GM18868 (cell line): ENCODE data around the gene DNAAF5.
"Not testable (repeated sequence)": the region's sequence is repeated elsewhere in the genome, so short reads cannot be mapped to it uniquely, and the experiment has no call there.

Experiments used
- ATAC-seq: cut with Tn5 transposase; IDR thresholded peaks from one replicate; pipeline ENCODE4 v1.9.1; 2021; ENCODE audit warnings: mild to moderate bottlenecking, moderate library complexity; ENCODE audit not compliant: unreplicated experiment

Gene DNAAF5

DNA sequence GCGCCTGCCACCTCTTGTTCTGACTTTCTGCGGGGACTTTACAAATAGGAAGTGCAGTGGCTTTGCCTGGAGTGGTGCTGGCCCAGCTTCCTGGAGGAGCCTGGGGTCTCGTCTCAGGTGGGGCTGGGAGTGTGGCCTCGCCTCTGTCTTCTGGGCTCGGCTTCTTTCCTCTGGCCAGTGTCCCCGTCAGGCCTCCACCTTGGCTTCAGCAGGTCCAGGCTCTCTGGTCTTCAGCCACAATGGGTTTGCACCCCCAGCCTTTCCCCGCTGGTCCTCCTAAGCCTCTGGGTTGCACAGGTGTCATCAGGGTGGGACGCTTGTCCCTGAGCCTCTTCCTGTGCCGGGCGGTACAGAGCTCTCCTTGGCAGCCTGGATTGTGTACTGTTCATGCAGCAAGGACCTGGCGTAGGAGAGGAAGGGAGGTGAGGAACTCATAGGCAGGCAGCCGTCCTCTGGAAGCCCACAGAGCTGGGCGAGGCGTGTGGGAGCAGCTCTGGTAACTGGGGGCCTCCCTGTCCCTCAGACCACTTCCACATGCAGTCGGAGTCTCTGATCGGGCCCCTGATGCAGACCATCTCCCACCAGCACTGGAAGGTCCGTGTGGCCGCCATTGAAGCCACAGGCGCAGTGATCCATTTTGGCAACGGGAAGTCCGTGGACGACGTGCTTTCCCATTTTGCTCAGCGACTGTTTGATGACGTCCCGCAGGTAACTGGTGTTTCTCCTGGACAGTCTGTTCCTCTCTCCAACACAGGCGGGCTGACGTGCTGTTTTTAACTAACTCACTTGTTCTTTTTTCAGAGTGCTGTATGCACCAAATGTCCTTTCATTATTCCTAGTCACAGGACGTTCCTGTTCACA lies 2.9 kb downstream of the DNAAF5 start:
- no peak for ATAC-seq

DNA sequence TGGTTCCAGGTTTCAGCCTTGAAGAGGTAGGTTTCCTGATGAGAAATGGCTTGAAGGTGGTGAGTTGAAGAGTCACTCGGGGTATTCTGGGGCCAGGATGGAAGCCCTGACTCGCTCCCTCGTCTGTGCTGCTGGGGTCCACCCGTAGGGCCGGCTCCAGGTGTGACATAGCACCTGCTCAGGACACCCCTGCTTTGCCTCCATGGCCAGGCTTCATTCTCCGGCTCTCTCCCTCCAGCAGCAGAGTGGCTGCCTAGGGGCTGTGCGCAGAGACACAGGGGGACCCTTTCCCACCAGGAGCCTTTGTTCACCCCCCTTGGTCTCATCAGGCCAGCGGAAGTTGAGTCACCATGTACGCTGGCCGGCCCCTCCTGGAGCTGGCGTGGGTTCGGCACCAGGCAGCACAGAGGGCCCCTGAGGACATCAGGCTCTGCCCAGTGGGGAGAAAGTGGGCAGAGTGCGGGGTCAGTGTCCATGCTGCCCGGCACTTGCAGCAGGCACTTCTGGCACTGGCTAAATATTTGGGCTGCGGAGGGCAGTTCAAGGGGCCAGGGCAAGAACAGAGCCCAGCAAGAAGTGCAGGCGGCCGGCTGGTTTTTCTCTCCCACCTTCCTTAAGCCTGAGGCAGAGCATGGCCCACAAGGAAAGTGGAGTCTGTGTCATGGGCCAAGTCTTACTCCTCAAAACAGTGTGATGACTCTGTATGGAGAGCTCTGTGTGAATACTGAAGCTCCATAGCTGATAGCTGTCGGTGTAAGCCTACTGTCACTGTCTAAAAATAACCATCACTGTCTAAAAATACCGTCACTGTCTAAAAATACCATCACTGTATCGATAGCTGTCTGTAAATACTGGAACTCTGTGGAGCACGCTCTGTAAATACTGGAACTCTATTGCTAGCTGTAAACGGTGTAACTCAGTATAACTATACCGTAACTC lies 4.3 kb downstream of the DNAAF5 start:
- ATAC-seq, result no peak

DNA sequence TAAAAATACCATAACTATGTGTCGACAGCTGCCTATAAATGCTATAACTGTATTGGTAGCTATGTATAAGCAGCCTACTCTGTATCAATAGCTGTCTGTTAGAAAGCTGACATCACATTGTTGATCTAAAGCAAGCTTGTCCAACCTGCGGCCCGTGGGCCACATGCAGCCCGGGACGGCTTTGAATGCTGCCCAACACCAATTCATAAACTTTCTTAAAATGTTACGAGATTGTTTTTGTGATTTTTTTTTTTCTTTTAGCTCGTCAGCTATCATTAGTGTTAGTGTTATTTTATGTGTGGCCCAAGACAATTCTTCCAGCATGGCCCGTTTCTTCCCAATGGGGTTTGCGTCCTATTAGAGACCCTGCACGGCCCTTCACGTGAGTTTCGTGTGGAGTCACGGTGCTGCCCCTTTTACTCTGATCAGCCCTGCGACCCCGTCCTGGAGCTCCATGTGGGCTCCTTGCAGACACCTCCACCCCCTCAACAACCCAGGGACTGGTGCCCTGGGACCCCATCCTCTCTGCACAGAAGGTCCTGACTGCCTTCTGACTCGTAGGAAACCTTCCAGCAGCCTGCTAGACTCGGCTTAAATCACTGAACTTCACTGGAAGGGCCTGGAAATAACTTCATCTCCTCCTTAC lies 5.1 kb downstream of the DNAAF5 start:
- ATAC-seq, result no peak

- ATAC-seq, result no peak
Observed at GRCh38 chr7:732094-732541, 5.6 kb downstream of the DNAAF5 start.

GRCh38 chr7:732556-732955 lies 6.1 kb downstream of the DNAAF5 start:
- ATAC-seq, result no peak

- ATAC-seq, result no peak
Observed at GRCh38 chr7:734214-734613, 7.7 kb downstream of the DNAAF5 start.

GRCh38 chr7:734808-735207 lies 8.3 kb downstream of the DNAAF5 start:
- no peak for ATAC-seq

- no peak for ATAC-seq
Observed at GRCh38 chr7:738241-738640, 11.7 kb downstream of the DNAAF5 start.

DNA sequence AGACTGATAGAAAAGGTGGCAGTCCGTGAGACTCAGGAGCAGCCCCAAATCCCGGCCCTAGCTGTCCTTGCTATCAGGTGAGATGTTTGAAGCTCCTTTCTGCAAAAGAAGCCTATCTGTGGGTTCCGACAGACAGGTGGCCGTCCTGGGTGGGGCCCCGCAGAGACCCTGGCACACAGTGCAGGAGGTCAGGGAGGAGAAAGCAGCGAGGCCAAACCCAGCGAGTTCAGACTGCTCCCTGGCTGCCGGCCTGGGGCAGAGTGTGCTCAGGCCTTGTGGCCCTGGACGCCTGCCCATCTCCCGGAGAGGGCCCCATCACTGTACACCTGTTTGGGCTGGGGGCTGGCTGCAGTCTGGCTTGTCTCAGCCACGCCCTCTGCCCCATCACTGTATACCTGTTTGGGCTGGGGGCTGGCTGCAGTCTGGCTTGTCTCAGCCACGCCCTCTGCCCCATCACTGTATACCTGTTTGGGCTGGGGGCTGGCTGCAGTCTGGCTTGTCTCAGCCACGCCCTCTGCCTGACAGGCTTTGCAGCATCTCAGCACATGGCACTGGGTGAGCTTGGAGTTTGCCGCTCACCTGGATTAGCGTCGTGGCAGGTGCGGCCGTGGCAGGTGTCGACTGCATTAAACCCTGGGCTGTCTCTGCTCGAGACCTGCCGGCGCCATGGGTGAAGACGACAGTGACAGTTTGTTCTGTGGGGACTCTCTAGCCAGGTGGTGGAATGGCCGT lies 12.4 kb downstream of the DNAAF5 start:
- no peak for ATAC-seq

GRCh38 chr7:739455-739982 lies 13.0 kb downstream of the DNAAF5 start:
- ATAC-seq, result no peak

DNA sequence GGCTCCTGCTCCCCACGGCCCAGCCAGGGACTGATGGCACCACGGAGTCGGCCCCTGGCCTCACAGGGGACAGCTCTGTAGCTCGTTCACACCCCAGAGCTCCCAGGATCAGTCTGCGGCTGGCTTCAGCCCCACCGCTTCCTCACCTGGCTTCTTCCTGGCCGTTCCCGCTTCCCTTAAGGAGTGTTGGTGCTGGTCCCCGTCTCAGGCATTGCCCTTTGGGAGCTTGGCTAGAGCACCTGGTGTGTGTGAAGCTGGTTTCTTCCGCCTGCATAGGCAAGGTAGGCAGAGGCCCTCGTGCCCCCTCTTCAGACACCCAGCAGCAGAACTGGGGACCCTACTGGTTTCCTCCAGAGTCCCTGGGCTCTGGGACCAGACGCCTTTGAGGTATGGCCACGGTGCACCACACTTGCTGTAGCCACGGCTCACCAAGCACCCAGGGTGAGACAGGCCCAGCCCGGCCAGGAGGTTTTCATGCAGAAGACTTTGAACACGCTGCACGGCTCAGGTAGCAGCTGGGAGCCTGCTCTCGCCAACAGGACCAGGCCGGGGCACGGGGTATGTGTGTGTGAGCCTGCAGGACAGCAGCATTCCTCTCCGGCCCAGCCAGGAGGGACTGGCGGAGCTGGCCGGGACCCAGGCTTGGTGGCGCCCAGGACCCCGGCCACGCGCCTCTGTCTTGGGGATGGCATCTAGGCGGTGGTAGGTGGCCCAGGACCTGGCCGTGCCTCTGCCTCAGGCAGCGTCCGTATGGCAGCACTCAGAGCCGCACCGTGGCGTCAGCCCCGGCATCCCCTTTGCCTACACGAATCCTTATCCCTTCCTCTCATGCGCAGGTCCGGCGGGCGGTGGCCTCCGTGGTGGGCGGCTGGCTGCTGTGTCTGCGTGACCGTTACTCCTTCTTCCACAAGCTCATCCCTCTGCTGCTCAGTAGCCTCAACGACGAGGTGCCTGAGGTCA lies 13.8 kb downstream of the DNAAF5 start:
- no peak for ATAC-seq

GRCh38 chr7:741191-741671 lies 14.7 kb downstream of the DNAAF5 start:
- no peak for ATAC-seq

DNA sequence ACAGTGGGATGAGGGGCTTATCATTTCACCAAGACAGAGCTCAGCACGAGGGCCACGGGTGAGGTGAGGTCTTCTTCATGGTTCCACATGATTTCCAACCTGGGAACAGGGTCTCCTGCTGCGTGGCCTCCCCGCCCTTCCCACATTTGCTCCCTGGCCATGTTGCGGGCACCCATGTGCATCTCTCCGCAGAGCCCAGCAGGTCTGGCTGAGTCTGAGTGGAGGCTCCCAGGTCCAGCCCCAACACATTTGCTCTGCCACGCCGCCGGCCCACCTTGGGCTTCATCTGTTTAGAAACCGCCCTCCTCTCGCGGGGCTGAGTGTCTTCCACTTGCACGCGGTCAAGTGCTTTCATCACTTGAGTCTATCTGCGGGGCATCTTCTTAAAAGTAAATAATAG lies 15.4 kb downstream of the DNAAF5 start:
- ATAC-seq, result no peak

DNA sequence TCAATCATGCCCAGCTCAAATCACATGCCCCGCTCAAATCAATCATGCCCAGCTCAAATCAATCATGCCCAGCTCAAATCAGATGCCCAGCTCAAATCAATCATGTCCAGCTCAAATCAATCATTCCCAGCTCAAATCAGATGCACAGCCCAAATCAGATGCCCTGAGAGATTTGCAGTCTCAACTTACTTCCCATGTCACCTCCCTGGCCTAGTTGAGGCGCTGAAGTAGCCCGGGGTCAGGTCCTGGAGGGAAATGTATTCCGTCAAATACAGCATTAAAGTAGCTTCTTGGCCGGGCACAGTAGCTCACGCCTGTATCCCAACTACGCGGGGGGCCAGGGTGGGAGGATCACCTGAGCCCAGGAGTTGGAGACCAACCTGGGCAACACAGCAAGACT lies 16.3 kb downstream of the DNAAF5 start:
- no peak for ATAC-seq

DNA sequence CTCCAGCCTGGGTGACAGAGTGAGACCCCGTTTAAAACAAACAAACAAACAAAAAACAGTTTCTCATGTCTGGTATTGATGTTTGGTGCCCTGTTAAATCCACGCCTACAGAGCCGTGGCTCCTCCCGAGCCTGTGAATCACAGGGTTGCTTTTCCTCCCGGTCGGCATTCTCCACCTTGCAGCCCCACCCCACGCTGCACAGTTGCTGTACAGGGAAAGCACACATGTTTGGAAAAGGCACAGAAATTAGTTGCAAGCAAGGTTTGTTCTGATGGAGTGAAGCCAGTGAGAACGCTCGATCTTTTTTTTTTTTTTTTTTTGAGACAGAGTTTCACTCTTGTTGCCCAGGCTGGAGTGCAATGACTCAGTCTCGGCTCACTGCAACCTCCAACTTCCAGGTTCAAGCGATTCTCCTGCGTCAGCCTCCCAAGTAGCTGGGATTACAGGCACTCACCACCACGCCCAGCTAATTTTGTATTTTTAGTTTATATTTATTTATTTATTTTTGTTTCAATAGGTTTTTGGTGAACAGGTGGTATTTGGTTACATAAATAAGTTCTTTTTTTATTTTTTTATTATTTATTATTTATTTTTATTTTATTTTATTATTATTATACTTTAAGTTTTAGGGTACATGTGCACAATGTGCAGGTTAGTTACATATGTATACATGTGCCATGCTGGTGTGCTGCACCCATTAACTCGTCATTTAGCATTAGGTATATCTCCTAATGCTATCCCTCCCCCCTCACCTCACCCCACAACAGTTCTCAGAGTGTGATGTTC lies 17.0 kb downstream of the DNAAF5 start:
- ATAC-seq, result not testable (repeated sequence)

GRCh38 chr7:744128-744520 lies 17.6 kb downstream of the DNAAF5 start:
- not testable (repeated sequence) for ATAC-seq

GRCh38 chr7:744854-745430 lies 18.4 kb downstream of the DNAAF5 start:
- no peak for ATAC-seq
